ENCODE measurements around the gene MS4A15.

Gene MS4A15

GRCh38 chr11:60780065-60780464, 23.4 kb downstream of the MS4A15 start:
- DNase-seq: no peak

GRCh38 chr11:60780774-60781173, 24.1 kb downstream of the MS4A15 start:
- no peak for DNase-seq

GRCh38 chr11:60781286-60781980, 24.8 kb downstream of the MS4A15 start:
- no peak for DNase-seq

- no peak for DNase-seq
Measured at GRCh38 chr11:60781981-60782316, 25.3 kb downstream of the MS4A15 start.

- DNase-seq: no peak
Measured at GRCh38 chr11:60782393-60783140, 25.9 kb downstream of the MS4A15 start.

- no peak for DNase-seq
Measured at GRCh38 chr11:60783141-60783484, 26.4 kb downstream of the MS4A15 start.

- no peak for DNase-seq
Measured at GRCh38 chr11:60783911-60784310, 27.2 kb downstream of the MS4A15 start.

GRCh38 chr11:60785136-60785535, 28.5 kb downstream of the MS4A15 start, which contains the start of gene MS4A10:
MS4A10 (plus strand) TSS chr11:60785333; CDS start chr11:60790336, 5,003 bp downstream.
- DNase-seq: no peak

GRCh38 chr11:60785806-60786361, 29.2 kb downstream of the MS4A15 start:
- no peak for DNase-seq

GRCh38 chr11:60786811-60787567, 30.3 kb downstream of the MS4A15 start:
- DNase-seq: no peak

GRCh38 chr11:60788401-60789125, 31.9 kb downstream of the MS4A15 start:
- DNase-seq: no peak

GRCh38 chr11:60790726-60791125, 34.1 kb downstream of the MS4A15 start:
- DNase-seq: no peak

- no peak for DNase-seq
Measured at GRCh38 chr11:60791153-60791933, 34.7 kb downstream of the MS4A15 start.

- no peak for DNase-seq
Measured at GRCh38 chr11:60792521-60792920, 35.9 kb downstream of the MS4A15 start.

- DNase-seq: no peak
Measured at GRCh38 chr11:60795291-60795690, 38.6 kb downstream of the MS4A15 start.

- no peak for DNase-seq
Measured at GRCh38 chr11:60797846-60798630, 41.4 kb downstream of the MS4A15 start.

- no peak for DNase-seq
Measured at GRCh38 chr11:60798631-60799030, 42.0 kb downstream of the MS4A15 start.

- no peak for DNase-seq
Measured at GRCh38 chr11:60801194-60801593, 44.5 kb downstream of the MS4A15 start.

- DNase-seq: no peak
Measured at GRCh38 chr11:60803273-60803936, 46.7 kb downstream of the MS4A15 start.

- no peak for DNase-seq
Measured at GRCh38 chr11:60809249-60809648, 52.6 kb downstream of the MS4A15 start.

GRCh38 chr11:60809691-60810090, 53.0 kb downstream of the MS4A15 start:
- no peak for DNase-seq

Measured in stimulated activated CD4-positive, alpha-beta T cell treated with anti-CD3 and anti-CD28 coated beads, Interleukin-4, amount 100 ng/mL, for 4 hours (primary cell).